Measurements from ENCODE around the gene PRKAR1B.

The PRKAR1B gene

GRCh38 chr7:538764-539685 is 188.1 kb downstream of the PRKAR1B start:
- DNase-seq (ENCODE audit: low spot score), result no peak

- peak; percentile 99 for DNase-seq (ENCODE audit: low spot score)
Measured at GRCh38 chr7:537911-538634, 189.0 kb downstream of the PRKAR1B start.

- no peak for DNase-seq (ENCODE audit: low spot score)
Measured at GRCh38 chr7:536231-536630, 190.8 kb downstream of the PRKAR1B start.

- DNase-seq (ENCODE audit: low spot score), result no peak
Measured at GRCh38 chr7:534959-535358, 192.1 kb downstream of the PRKAR1B start.

DNA sequence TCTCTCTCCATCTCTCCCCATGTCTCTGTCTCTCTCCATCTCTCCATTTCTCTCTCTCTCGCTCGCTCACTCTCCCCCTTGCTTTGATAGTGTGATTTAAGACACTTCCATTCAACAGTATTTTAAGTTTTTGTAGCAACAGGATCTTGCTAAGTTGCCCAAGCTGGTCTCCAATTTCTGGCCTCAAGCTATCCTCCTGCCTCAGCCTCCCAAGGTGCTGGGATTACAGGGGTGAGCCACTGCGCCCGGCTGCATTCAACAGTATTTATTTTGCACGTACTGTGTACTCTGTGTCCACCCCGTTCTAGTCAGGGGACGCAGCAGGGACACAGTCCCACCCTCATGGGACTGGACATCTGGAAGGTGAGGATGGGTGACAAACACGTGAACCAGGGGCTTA is 193.0 kb downstream of the PRKAR1B start:
- no peak for DNase-seq (ENCODE audit: low spot score)

DNA sequence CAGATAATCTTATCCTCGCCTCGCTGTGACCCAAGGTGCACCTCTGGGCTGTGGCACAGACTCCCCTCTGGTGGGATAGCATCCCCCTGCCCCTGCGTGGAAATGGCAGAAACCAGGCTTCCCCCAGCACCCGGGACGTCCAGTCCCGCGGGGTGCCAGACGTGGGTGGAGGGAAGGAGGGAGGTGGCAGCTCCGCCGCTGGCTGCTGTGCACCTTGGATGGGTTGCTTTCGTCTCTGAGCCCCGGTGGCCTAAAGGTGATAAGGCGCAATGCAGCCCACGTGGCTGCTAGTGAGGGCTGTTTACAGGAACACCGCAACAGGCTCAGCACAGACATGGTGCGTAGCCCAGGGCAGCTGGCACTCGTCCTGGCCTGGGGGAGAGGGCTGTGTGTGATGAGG is 193.8 kb downstream of the PRKAR1B start:
- DNase-seq (ENCODE audit: low spot score), result no peak

GRCh38 chr7:532379-533143 is 194.5 kb downstream of the PRKAR1B start:
- no peak for DNase-seq (ENCODE audit: low spot score)

GRCh38 chr7:531777-532176 is 195.3 kb downstream of the PRKAR1B start:
- DNase-seq (ENCODE audit: low spot score), result no peak

- no peak for DNase-seq (ENCODE audit: low spot score)
Measured at GRCh38 chr7:528451-528850, 198.6 kb downstream of the PRKAR1B start.

DNA sequence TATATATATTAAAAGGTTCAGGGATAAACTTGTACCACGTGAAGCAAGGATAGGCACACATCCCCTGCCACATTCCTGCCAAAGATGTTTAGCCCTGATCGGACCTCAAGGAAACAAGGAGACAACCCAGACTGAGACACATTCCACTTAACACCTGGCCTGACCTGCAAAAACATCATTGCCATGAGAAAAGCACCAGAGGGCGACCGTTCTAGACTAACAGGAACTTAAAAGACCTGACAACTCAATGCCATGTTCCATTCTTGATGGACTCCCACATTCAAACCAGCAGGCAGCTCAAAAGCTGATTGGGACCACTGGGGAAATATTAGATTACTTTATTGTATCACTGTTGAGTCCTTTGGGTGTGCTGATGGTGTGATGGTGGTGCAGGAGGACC is 199.4 kb downstream of the PRKAR1B start:
- DNase-seq (ENCODE audit: low spot score), result no peak

- DNase-seq (ENCODE audit: low spot score), result no peak
Measured at GRCh38 chr7:526460-527034, 200.5 kb downstream of the PRKAR1B start.

DNA sequence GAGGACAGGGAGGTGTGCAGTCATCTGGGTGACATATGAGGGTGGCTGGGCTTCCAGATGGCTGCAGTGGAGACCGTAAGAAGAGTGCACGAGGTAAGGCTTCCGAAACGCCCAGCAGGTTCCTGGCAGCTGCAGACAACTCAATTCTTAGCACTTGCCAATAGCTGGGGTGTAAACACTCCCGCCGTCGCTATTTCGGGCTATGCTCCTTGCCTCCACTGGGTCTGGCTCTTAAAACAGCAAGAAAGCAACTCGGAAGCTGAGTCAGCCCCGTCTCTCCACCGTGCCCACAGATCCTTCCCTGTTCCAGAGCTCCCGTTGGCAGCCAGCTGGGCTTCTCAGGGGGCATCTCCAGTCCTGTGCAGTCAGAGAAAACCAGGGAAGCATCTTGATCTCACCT is 201.3 kb downstream of the PRKAR1B start:
- no peak for DNase-seq (ENCODE audit: low spot score)

GRCh38 chr7:524800-525199 is 202.3 kb downstream of the PRKAR1B start:
- no peak for DNase-seq (ENCODE audit: low spot score)

GRCh38 chr7:523347-524336 is 203.4 kb downstream of the PRKAR1B start:
- no peak for DNase-seq (ENCODE audit: low spot score)

GRCh38 chr7:522951-523314 is 204.1 kb downstream of the PRKAR1B start:
- no peak for DNase-seq (ENCODE audit: low spot score)

GRCh38 chr7:522071-522950 is 204.8 kb downstream of the PRKAR1B start:
- peak; percentile 66 for DNase-seq (ENCODE audit: low spot score)

DNA sequence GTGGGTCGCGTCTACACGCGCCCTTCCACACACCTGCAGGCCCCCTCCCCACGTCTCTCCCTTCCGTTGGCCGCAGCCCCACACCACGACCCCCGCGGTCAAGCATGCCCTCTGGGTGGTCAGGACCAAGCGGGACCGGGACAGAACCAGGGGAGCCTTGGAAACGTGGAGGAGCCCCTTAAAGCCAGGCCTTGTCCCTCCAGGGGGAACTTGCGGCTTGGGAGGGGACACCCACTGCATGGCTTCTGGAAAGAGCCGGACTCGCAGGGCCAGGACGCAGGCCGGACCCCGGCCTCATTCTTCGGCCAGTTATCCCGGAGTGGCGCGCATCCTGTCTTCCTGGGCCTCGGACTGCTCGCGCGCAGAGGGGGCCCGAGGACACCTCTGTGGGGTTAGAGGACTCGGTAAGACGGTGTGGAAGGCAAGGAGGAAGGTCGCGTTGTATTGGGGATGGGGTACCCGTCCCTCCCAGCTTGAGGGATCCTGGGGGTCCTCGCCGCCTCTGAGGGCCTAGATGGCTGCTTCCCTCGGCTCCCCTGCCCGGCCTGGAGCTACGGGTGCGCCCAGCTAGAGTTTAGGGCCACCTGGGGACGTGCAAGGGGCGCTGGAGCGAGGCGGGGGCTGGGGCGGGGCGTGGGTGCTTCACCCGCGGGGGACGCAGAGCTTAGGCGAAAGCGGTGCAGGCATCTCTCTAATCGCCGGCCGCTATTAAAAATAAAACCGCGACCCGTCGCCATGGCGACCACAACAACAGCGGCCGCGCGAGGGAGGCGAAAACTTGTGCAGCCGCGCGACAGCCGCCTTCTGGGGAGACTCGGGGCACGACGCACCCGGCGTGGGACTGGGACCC is 205.6 kb downstream of the PRKAR1B start:
- DNase-seq (ENCODE audit: low spot score), result peak; percentile 82

DNA sequence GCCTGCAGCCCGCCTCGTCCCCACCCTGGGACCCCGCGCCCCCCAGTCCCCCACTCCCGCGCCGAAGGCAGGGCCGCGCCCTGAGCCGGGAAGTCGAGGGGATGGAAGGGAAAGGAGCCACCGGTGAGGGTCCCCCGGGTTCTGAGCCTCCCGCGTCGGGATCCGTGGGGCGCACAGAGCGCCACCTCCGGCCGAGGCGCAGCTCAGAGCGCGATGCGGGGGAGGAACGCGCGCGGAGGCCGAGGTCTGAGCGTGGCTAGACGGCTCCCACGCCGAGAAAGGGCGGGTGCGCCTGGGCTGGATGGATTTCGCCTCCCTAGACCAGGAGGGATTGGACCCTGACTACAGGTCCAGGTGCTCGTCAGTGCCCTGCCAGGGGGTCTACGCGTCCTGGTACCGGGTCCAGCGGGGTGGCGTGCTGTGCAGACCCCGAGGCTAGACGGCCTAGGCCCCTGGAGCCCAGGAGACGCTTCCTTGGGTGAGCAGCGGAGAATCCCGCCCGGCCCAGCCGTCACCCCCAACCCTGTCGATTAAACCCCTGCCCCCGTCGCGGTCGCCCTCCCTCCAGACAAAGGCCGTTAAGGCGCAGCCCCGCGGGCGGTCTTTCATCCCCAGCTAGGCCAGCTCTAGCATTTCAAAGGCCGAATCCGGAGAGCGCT is 206.4 kb downstream of the PRKAR1B start:
- DNase-seq (ENCODE audit: low spot score), result no peak

Data from hepatic stellate cell (primary cell).